Smooth muscle cell (in vitro differentiated cells): ENCODE measurements around the gene SYNGR4. TPM values are rescaled to one million over a fixed set of nuclear protein-coding genes. Genes with fewer than 3 reads are reported as not detected.
"Not testable (repeated sequence)": the region's sequence is repeated elsewhere in the genome, so short reads cannot be mapped to it uniquely, and the experiment has no call there.

Source experiments
- DNase-seq: peaks from one replicate; lab custom pipeline; 2025; ENCODE audit not compliant: unreplicated experiment; lab: John Stamatoyannopoulos, UW
- H2AFZ ChIP-seq: fragments of 200-600 bp; sonication (generic); 2 replicates; pipeline ENCODE4 v1.6.0; 2016; ENCODE audit warnings: antibody characterized with exemption, low read depth, mild to moderate bottlenecking
- H3F3A ChIP-seq: fragments of 200-600 bp; sonication (generic); 2 replicates; pipeline ENCODE4 v1.6.0; 2017; ENCODE audit warnings: antibody characterized with exemption, low read depth
- H3K27ac ChIP-seq: fragments of 200-600 bp; sonication (generic); 2 replicates; pipeline ENCODE4 v1.5.1; 2016; ENCODE audit warnings: low read depth, mild to moderate bottlenecking
- H3K27me3 ChIP-seq: fragments of 200-600 bp; sonication (generic); 2 replicates; pipeline ENCODE4 v1.6.1; 2016; ENCODE audit warnings: low read depth, mild to moderate bottlenecking
- H3K36me3 ChIP-seq: fragments of 200-600 bp; sonication (generic); 2 replicates; pipeline ENCODE4 v1.5.1; 2016; ENCODE audit warnings: low read depth
- H3K4me1 ChIP-seq: fragments of 200-600 bp; sonication (generic); 2 replicates; pipeline ENCODE4 v1.5.1; 2016; ENCODE audit warnings: low read depth
- H3K4me2 ChIP-seq: fragments of 200-600 bp; sonication (generic); 2 replicates; pipeline ENCODE4 v1.6.0; 2016; ENCODE audit warnings: mild to moderate bottlenecking
- H3K4me3 ChIP-seq: fragments of 200-600 bp; sonication (generic); 2 replicates; pipeline ENCODE4 v1.5.1; 2016; ENCODE audit warnings: mild to moderate bottlenecking
- H3K79me2 ChIP-seq: fragments of 200-600 bp; sonication (generic); 2 replicates; pipeline ENCODE4 v1.6.0; 2016; ENCODE audit warnings: low read depth, mild to moderate bottlenecking
- H3K9ac ChIP-seq: fragments of 200-600 bp; sonication (generic); 2 replicates; pipeline ENCODE4 v1.6.0; 2016; ENCODE audit warnings: low read depth
- H3K9me3 ChIP-seq: fragments of 200-600 bp; sonication (generic); replicated peaks from 2 replicates; pipeline ENCODE4 v1.5.1; 2016; ENCODE audit warnings: low read depth
- H4K20me1 ChIP-seq: fragments of 200-600 bp; sonication (generic); 2 replicates; pipeline ENCODE4 v1.6.0; 2016; ENCODE audit warnings: low read depth
- WGBS: methylation state at CpG from one replicate; pipeline ENCODE4 v1.1.7; 2016; ENCODE audit warnings: low lambda C conversion rate; 5-methylcytosine and 5-hydroxymethylcytosine counted together
- polyA plus RNA-seq: library from polyadenylated mRNA; unstranded; fragments of >200 nt; fragmentation: Nextera tagmentation; extraction: Ambion mirVana; gene quantifications from 2 replicates; pipeline ENCODE4 v1.2.1, GENCODE V29; 2016
- total RNA-seq: library from RNA; depleted of rRNA; stranded (reverse); fragments of >200 nt; gene quantifications from 2 replicates; pipeline ENCODE4 v1.2.3, GENCODE V29; 2014
- TF ChIP-seq, protein P1 (sequence below): fragments of 200-600 bp; sonication (generic); IDR thresholded peaks from 2 replicates; pipeline ENCODE4 v1.5.1; 2017; ENCODE audit warnings: borderline replicate concordance, mild to moderate bottlenecking, antibody characterized with exemption; ENCODE audit not compliant: insufficient read depth, poor library complexity, severe bottlenecking

Gene SYNGR4
- total and polyA plus RNA-seq, 2 experiments from 2014 or later: not detected

DNA sequence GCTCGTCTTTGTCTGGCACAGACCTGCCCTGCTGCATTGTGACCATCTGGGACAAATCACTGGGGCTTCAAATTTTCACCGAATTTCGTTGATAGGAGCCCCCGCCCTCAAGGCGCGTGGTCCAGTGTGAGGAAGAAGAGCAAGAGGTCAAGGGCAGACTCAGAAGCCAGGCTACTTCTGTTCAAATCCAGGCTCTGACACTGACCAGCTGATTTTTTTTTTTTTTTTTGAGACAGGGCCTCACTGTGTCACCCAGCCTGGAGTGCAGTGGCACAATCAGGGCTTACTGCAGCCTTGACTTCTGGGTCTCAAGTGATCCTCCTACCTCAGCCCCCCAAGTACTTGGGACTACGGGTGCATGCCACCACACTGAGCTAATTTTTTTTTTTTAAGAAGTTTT lies 7.2 kb downstream of the SYNGR4 start:
- H4K20me1 ChIP-seq: no peaks in the 10 kb centered on the region
- no peaks in the 10 kb centered on the region for H3K79me2 ChIP-seq
- H3K27ac ChIP-seq: no peak overlapping the region
- H3K9ac ChIP-seq: no peak overlapping the region
- no peak overlapping the region for H3K4me3 ChIP-seq
- no peaks in the 10 kb centered on the region for H3F3A ChIP-seq
- H3K4me2 ChIP-seq: no peak overlapping the region
- TF ChIP-seq, protein P1, sequence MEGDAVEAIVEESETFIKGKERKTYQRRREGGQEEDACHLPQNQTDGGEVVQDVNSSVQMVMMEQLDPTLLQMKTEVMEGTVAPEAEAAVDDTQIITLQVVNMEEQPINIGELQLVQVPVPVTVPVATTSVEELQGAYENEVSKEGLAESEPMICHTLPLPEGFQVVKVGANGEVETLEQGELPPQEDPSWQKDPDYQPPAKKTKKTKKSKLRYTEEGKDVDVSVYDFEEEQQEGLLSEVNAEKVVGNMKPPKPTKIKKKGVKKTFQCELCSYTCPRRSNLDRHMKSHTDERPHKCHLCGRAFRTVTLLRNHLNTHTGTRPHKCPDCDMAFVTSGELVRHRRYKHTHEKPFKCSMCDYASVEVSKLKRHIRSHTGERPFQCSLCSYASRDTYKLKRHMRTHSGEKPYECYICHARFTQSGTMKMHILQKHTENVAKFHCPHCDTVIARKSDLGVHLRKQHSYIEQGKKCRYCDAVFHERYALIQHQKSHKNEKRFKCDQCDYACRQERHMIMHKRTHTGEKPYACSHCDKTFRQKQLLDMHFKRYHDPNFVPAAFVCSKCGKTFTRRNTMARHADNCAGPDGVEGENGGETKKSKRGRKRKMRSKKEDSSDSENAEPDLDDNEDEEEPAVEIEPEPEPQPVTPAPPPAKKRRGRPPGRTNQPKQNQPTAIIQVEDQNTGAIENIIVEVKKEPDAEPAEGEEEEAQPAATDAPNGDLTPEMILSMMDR: no peak
- no peaks in the 10 kb centered on the region for H3K9me3 ChIP-seq
- DNase-seq: no peak
- 65% methylated on average over 7 of the region's 7 CpGs for WGBS
- no peaks in the 10 kb centered on the region for H3K27me3 ChIP-seq
- no peak overlapping the region for H2AFZ ChIP-seq
- H3K4me1 ChIP-seq: no peaks in the 10 kb centered on the region
- no peaks in the 10 kb centered on the region for H3K36me3 ChIP-seq

DNA sequence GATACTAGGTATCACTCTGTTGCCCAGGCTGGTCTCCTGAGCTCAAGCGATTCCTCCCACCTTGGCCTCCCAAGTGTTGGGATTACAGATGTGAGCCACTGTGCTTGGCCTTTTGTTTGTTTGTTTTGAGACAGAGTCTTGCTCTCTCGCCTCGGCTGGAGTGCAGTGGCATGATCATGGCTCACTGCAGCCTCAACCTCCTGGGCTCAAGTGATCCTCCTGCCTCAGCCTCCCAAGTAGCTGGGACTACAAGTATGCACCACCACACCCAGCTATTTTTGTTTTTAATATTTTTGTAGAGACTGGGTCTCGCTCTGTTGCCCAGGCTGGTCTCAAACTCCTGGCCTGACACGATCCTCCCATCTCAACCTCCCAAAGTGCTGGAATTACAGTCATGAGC lies 7.6 kb downstream of the SYNGR4 start:
- not testable (repeated sequence) for H4K20me1 ChIP-seq, DNase-seq, H3K9ac ChIP-seq, H3K79me2 ChIP-seq, H3K36me3 ChIP-seq, H3K4me2 ChIP-seq, H3F3A ChIP-seq, H3K4me3 ChIP-seq, H3K9me3 ChIP-seq, H3K27me3 ChIP-seq, H2AFZ ChIP-seq, H3K27ac ChIP-seq, H3K4me1 ChIP-seq
- WGBS: 85% methylated on average over 5 of the region's 5 CpGs

DNA sequence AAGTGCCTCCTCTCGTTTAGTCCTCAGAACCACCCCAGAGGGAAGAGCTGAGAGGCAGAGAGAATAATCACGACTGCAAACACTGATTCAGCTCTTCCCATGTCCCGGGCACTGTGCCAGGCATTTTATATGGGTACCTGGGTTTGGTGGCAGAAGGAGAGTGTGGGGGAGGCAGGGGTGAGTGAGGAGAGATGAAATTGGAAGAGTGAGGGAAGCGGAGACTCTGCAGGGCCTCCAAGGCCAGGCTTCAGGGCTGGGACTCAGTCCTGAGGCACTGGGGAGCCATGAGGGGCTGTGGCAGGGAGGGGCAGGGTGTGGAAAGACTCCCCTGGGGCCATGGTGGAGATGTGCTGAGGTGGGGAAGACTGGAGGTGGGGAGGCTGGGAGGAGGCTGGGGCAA lies 8.7 kb downstream of the SYNGR4 start:
- Histone ChIP-seq H3K4me3 (no peak overlapping the region), H3K36me3 (no peaks in the 10 kb centered on the region), H4K20me1 (no peaks in the 10 kb centered on the region), H3K27ac (no peak overlapping the region), H3F3A (no peaks in the 10 kb centered on the region), H3K9ac (no peak overlapping the region), H3K4me1 (no peaks in the 10 kb centered on the region), H3K27me3 (no peaks in the 10 kb centered on the region), H2AFZ (no peak overlapping the region), H3K4me2 (no peak overlapping the region), H3K79me2 (no peaks in the 10 kb centered on the region), H3K9me3 (no peaks in the 10 kb centered on the region)
- DNase-seq: no peak
- TF ChIP-seq, protein P1: no peak
- 56% methylated on average over 4 of the region's 4 CpGs for WGBS

DNA sequence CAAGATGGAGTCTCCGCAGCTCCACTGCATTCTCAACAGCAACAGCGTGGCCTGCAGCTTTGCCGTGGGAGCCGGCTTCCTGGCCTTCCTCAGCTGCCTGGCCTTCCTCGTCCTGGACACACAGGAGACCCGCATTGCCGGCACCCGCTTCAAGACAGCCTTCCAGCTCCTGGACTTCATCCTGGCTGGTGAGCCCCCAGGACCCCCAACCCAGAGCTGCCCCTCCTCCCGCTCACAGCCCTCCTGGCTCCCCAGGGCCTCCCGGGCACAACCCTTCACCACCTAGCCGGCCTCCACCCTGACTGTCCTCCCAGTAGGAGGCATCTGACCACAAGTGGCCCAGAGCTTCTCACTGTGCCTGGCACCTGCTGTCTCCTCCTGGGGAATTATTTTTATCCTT lies 9.4 kb downstream of the SYNGR4 start:
- Histone ChIP-seq H3K36me3 (no peaks in the 10 kb centered on the region), H3K27ac (no peak overlapping the region), H4K20me1 (no peaks in the 10 kb centered on the region), H3F3A (no peaks in the 10 kb centered on the region), H2AFZ (no peak overlapping the region), H3K4me1 (no peaks in the 10 kb centered on the region), H3K9me3 (no peaks in the 10 kb centered on the region), H3K4me3 (no peak overlapping the region), H3K27me3 (no peaks in the 10 kb centered on the region), H3K4me2 (no peak overlapping the region), H3K79me2 (no peaks in the 10 kb centered on the region), H3K9ac (no peak overlapping the region)
- DNase-seq: no peak
- 95% methylated on average over 10 of the region's 11 CpGs for WGBS
- TF ChIP-seq, protein P1: no peak
